GM12878 (cell line): ENCODE results near the gene PLPP3. TPM values are rescaled to one million over a fixed set of nuclear protein-coding genes. Genes with fewer than 3 reads are reported as not detected.

Experiments
- ATAC-seq: fragments of 200-7000 bp; cut with Tn5 transposase; 3 replicates; pipeline ENCODE4 v1.9.1; 2020; ENCODE audit warnings: mild to moderate bottlenecking, moderate library complexity
- BruUV-seq: library from RNA; stranded (reverse); fragments of 400-500 nt; replicated peaks from 2 replicates; lab custom pipeline; 2021; lab: Mats Ljungman, UMichigan
- CTCF ChIA-PET: fragments of 300-600 bp; sonication (Branson Sonifier 250); formaldehyde crosslinking; extraction: SDS; loops from one replicate; lab custom pipeline; 2021; ENCODE audit warnings: inconsistent platforms; lab: Yijun Ruan, JAX
- POLR2A ChIA-PET: fragments of 350-600 bp; formaldehyde crosslinking; extraction: SDS; loops from one replicate; lab custom pipeline; 2021; ENCODE audit warnings: inconsistent platforms; lab: Charles Lee
- RAD21 ChIA-PET: fragments of 300-600 bp; sonication (Branson Sonifier 250); formaldehyde crosslinking; loops from one replicate; lab custom pipeline; 2023; ENCODE audit warnings: antibody characterized with exemption; ENCODE audit not compliant: unreplicated experiment; lab: Charles Lee
- SMC1A ChIA-PET: fragments of 300-600 bp; sonication (Branson Sonifier 250); formaldehyde crosslinking; loops from one replicate; lab custom pipeline; 2023; ENCODE audit not compliant: unreplicated experiment, uncharacterized antibody; lab: Charles Lee
- DNase-seq: peaks from one replicate; pipeline ENCODE4 v3.0.0-alpha.2; 2011; ENCODE audit warnings: low read depth, low spot score
- FAIRE-seq: peaks from 3 replicates; lab custom pipeline; 2011; peaks lifted over from hg19 to GRCh38; lab: Jason Lieb, UNC
- H2AFZ ChIP-seq: 2 replicates; pipeline ENCODE4 v1.6.0; 2011; ENCODE audit warnings: low read depth, low read length, control low read depth; ENCODE audit not compliant: control insufficient read depth
- H3K27ac ChIP-seq: 2 replicates; pipeline ENCODE4 v1.5.1; 2011; ENCODE audit warnings: control low read depth; ENCODE audit not compliant: control insufficient read depth, insufficient read depth
- H3K27me3 ChIP-seq, 2 experiments: replicated peaks in 1 of 2; 2 replicates each; pipeline versions ENCODE4 v1.6.0 to v1.6.1; 2011; ENCODE audit warnings: low read length in 1 of 2; ENCODE audit not compliant: control insufficient read depth in 2 of 2, insufficient read depth in 2 of 2
- H3K36me3 ChIP-seq, 2 experiments: 2 replicates each; pipeline ENCODE4 v1.5.1; 2011; ENCODE audit warnings: low read length in 1 of 2; ENCODE audit not compliant: control insufficient read depth in 2 of 2, insufficient read depth in 2 of 2
- H3K4me1 ChIP-seq: 2 replicates; pipeline ENCODE4 v1.6.1; 2011; ENCODE audit warnings: mild to moderate bottlenecking, low read length, moderate library complexity, mixed read lengths; ENCODE audit not compliant: control insufficient read depth, insufficient read depth
- H3K4me2 ChIP-seq: 2 replicates; pipeline ENCODE4 v1.6.0; 2011; ENCODE audit warnings: control low read depth; ENCODE audit not compliant: control insufficient read depth, insufficient read depth
- H3K4me3 ChIP-seq: fragments of 200-600 bp; sonication (generic); 2 replicates; pipeline ENCODE4 v1.5.1; 2016
- H3K79me2 ChIP-seq: 2 replicates; pipeline ENCODE4 v1.6.0; 2011; ENCODE audit warnings: low read length; ENCODE audit not compliant: control insufficient read depth, insufficient read depth
- H3K9ac ChIP-seq: 2 replicates; pipeline ENCODE4 v1.8.0; 2011; ENCODE audit warnings: low read length, control low read depth, mixed read lengths; ENCODE audit not compliant: control insufficient read depth, insufficient read depth
- H3K9me3 ChIP-seq: replicated peaks from 3 replicates; pipeline ENCODE4 v1.5.1; 2011; ENCODE audit warnings: mild to moderate bottlenecking, low read length; ENCODE audit not compliant: control insufficient read depth, insufficient read depth
- H4K20me1 ChIP-seq: 2 replicates; pipeline ENCODE4 v1.6.0; 2011; ENCODE audit not compliant: control insufficient read depth, insufficient read depth
- BCL11A ChIP-seq: IDR thresholded peaks from 2 replicates; pipeline ENCODE4 v1.6.1; 2011; ENCODE audit warnings: low read depth, low read length
- CHD4 ChIP-seq: fragments of 200-600 bp; sonication (generic); IDR thresholded peaks from 2 replicates; pipeline ENCODE4 v1.6.1; 2016; ENCODE audit warnings: mild to moderate bottlenecking
- EED ChIP-seq: sonication (generic); IDR thresholded peaks from 2 replicates; pipeline ENCODE4 v1.6.1; 2016; ENCODE audit warnings: antibody characterized with exemption, low read depth
- EP300 ChIP-seq, 2 experiments: fragments of 150-350 bp in 1 of 2; IDR thresholded peaks; 2 replicates each; pipeline ENCODE4 v1.6.1; 2011 to 2012; ENCODE audit warnings: low read depth in 2 of 2, low read length in 2 of 2, borderline replicate concordance in 1 of 2, improper control_type of control experiment in 1 of 2, inconsistent platforms in 1 of 2; ENCODE audit not compliant: control insufficient read depth in 1 of 2
- FOXK2 ChIP-seq: fragments of 450-650 bp; IDR thresholded peaks from 2 replicates; pipeline ENCODE4 v1.6.1; 2017; ENCODE audit warnings: mild to moderate bottlenecking, moderate library complexity
- GABPA ChIP-seq: IDR thresholded peaks from 2 replicates; pipeline ENCODE4 v1.6.1; 2014; ENCODE audit warnings: antibody characterized with exemption, low read depth, mild to moderate bottlenecking, inconsistent platforms
- KAT2A ChIP-seq: conservative IDR thresholded peaks from 2 replicates; pipeline ENCODE4 v1.6.1; 2011; ENCODE audit warnings: low read depth, low read length; ENCODE audit not compliant: control insufficient read depth
- POU2F2 ChIP-seq: IDR thresholded peaks from 3 replicates; pipeline ENCODE4 v1.6.1; 2011; ENCODE audit warnings: low read depth, mild to moderate bottlenecking, low read length, borderline replicate concordance
- RAD51 ChIP-seq: fragments of 450-650 bp; IDR thresholded peaks from 2 replicates; pipeline ENCODE4 v1.6.1; 2016; ENCODE audit warnings: moderate library complexity, mild to moderate bottlenecking, inconsistent platforms
- RFX5 ChIP-seq: IDR thresholded peaks from 2 replicates; pipeline ENCODE4 v1.6.1; 2011; ENCODE audit warnings: low read depth, low read length, improper control_type of control experiment
- SREBF2 ChIP-seq: IDR thresholded peaks from 2 replicates; pipeline ENCODE4 v1.6.1; 2012; ENCODE audit warnings: mild to moderate bottlenecking, low read length
- TARDBP ChIP-seq: IDR thresholded peaks from 2 replicates; pipeline ENCODE4 v1.6.1; 2016; ENCODE audit warnings: borderline replicate concordance
- WGBS: methylation state at CpG from one replicate; pipeline ENCODE4 v1.1.6; 2016; ENCODE audit warnings: low lambda C conversion rate; ENCODE audit not compliant: insufficient replicate concordance, insufficient coverage; ENCODE audit errors: missing lambda C conversion rate; 5-methylcytosine and 5-hydroxymethylcytosine counted together
- in situ Hi-C: fragments of 300-500 bp; cut with MboI; formaldehyde crosslinking; loops from 9 replicates; pipeline ENCODE4 v1.14.3; 2018; ENCODE audit warnings: mixed read lengths
- intact Hi-C: fragments of 100-400 bp; cut with micrococcal nuclease; formaldehyde crosslinking; loops from one replicate; pipeline ENCODE4 v1.14.2; 2022; ENCODE audit not compliant: unreplicated experiment
- polyA plus RNA-seq, 11 experiments: library from polyadenylated mRNA; depleted of rRNA in 4 of 11; unstranded in 6 of 11; stranded (reverse) in 5 of 11; fragments of >200 nt; fragmentation: Nextera tagmentation in 4 of 11; fragmentation: Illumina TruSeq in 1 of 11; extraction: Ambion mirVana in 4 of 11; extraction: Trizol in 1 of 11; gene quantifications; 1 replicate in 1 of 11; 2 replicates in 10 of 11; pipeline versions ENCODE4 v1.2.1 to v1.2.3, GENCODE V29; 2011 to 2016; ENCODE audit warnings: inconsistent platforms in 2 of 11, missing spikeins in 2 of 11, low read depth in 1 of 11
- total RNA-seq, 4 experiments: library from RNA; depleted of rRNA in 3 of 4; stranded (reverse); fragments of >200 nt in 3 of 4; fragmentation: Illumina TruSeq in 1 of 4; extraction: Trizol in 1 of 4; gene quantifications; 2 replicates each; pipeline versions ENCODE4 v1.2.1 to v1.2.3, GENCODE V29; 2013 to 2021
- TF ChIP-seq, protein P1 (sequence below): IDR thresholded peaks from 2 replicates; pipeline ENCODE4 v1.6.1; 2011; ENCODE audit warnings: low read depth, mild to moderate bottlenecking, low read length, moderate library complexity, borderline replicate concordance; ENCODE audit errors: extremely low read depth
- TF ChIP-seq, protein P2 (sequence below): fragments of 450-650 bp; IDR thresholded peaks from 2 replicates; pipeline ENCODE4 v1.6.1; 2017; ENCODE audit warnings: low read depth, mild to moderate bottlenecking, moderate library complexity
- TF ChIP-seq, protein P3 (sequence below): fragments of 450-650 bp; IDR thresholded peaks from 2 replicates; pipeline ENCODE4 v1.6.1; 2016; ENCODE audit warnings: mild to moderate bottlenecking, moderate library complexity, borderline replicate concordance
- TF ChIP-seq, protein P4 (sequence below): fragments of 450-650 bp; IDR thresholded peaks from 2 replicates; pipeline ENCODE4 v1.6.1; 2016; ENCODE audit warnings: mild to moderate bottlenecking

The PLPP3 gene
- total and polyA plus RNA-seq, 10 of the 15 experiments (the other 5 are each of a cell fraction or from before 2014, with no cell fraction given), result 6.4 to 26.8 (median 9.5) TPM

DNA sequence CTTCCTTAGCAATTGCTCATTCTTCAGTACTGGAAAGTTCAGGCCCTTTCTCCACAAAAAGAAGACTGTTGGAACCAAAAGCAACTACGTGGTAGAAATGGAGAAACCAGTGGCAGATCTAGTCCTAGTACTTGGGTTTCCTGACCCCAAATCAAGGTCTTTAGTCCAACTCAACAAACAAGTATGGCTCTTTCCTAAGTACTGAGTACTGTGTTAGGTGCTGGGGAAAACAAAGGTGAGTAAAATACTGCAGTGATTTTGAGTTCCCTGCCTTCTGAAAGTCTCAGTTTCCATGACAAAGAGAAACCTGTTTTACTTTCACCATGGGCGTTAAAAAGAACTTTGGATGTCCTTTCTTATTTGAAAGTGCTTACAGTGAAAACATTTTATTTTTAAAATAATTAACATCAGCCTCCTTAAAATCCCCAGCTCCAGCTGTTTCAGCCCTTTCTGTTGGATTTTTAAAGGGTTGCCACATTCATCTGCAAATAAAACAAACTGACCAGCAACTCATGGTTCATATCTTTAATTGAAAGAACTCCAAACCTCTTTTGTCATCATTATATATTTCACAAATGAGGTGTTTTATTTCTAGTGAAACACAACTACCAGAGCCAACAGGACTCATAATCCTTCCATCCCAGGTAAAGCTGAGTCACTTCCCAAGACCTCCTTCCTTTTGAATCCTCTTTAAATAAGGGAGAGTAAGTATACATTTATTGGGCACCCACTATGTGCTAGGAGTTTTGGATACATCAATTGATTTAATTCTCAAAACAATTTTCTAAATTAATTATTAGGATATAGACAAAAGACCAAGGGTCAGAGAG, 35.4 kb downstream of the PLPP3 start:
- no peak overlapping the region for H3K9ac ChIP-seq
- 17% methylated on average over 2 of the region's 2 CpGs for WGBS
- ChIA-PET SMC1A (interaction anchor here (0.9 to 25.4 kb wide), 7 partner anchors 8 to 33 kb away, joined by 3 to 342 read pairs (median 4); no protein-coding TSS in a partner anchor), RAD21 (interaction anchor here (1.0 to 12.7 kb wide), 5 partner anchors 11 to 32 kb away, joined by 3 to 87 read pairs (median 5); no protein-coding TSS in a partner anchor), POLR2A (interaction anchor here (1.4 to 1.9 kb wide), 3 partner anchors 12 to 21 kb away, joined by 4 to 5 read pairs (median 5); no protein-coding TSS in a partner anchor), CTCF (interaction anchor here (1.4 to 2.4 kb wide), 3 partner anchors 9 to 33 kb away, joined by 4 to 8 read pairs (median 6); no protein-coding TSS in a partner anchor)
- FAIRE-seq, result no peak
- 0 out of 2 replicates have a peak, but pooled peaks cover 4% of the 10 kb centered on the region for H3K4me1 ChIP-seq
- no peaks in the 10 kb centered on the region for H3K36me3 ChIP-seq
- no peak for DNase-seq
- no TSS peak for BruUV-seq
- H4K20me1 ChIP-seq, result no peaks in the 10 kb centered on the region
- in situ Hi-C loops, result no loop called here
- intact Hi-C loops, result no loop called here
- no peak overlapping the region for H3K4me2 ChIP-seq
- no peak overlapping the region for H3K4me3 ChIP-seq
- H3K27ac ChIP-seq, result no peak overlapping the region
- no peaks in the 10 kb centered on the region for H3K9me3 ChIP-seq
- no peaks in the 10 kb centered on the region; a peak in 1 of 4 replicates for H3K27me3 ChIP-seq
- peak; percentile 75 for ATAC-seq
- H2AFZ ChIP-seq, result no peak overlapping the region
- H3K79me2 ChIP-seq, result no peaks in the 10 kb centered on the region
- TF ChIP-seq EP300 (IDR thresholded peaks at IDR 0.05; ENCODE audit: borderline replicate concordance in 1 of 2, control insufficient read depth in 1 of 2, low read depth in 2 of 2, low read length in 2 of 2), result no peak
- TF ChIP-seq GABPA, result no peak
- TF ChIP-seq, protein P1, sequence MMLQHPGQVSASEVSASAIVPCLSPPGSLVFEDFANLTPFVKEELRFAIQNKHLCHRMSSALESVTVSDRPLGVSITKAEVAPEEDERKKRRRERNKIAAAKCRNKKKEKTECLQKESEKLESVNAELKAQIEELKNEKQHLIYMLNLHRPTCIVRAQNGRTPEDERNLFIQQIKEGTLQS, result no peak
- TF ChIP-seq SREBF2, result no peak
- no peak for TF ChIP-seq CHD4
- TF ChIP-seq POU2F2, result no peak
- TF ChIP-seq RFX5, result no peak
- TF ChIP-seq FOXK2, result no peak
- TF ChIP-seq, protein P2, sequence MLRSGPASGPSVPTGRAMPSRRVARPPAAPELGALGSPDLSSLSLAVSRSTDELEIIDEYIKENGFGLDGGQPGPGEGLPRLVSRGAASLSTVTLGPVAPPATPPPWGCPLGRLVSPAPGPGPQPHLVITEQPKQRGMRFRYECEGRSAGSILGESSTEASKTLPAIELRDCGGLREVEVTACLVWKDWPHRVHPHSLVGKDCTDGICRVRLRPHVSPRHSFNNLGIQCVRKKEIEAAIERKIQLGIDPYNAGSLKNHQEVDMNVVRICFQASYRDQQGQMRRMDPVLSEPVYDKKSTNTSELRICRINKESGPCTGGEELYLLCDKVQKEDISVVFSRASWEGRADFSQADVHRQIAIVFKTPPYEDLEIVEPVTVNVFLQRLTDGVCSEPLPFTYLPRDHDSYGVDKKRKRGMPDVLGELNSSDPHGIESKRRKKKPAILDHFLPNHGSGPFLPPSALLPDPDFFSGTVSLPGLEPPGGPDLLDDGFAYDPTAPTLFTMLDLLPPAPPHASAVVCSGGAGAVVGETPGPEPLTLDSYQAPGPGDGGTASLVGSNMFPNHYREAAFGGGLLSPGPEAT, result no peak
- TF ChIP-seq, protein P3, sequence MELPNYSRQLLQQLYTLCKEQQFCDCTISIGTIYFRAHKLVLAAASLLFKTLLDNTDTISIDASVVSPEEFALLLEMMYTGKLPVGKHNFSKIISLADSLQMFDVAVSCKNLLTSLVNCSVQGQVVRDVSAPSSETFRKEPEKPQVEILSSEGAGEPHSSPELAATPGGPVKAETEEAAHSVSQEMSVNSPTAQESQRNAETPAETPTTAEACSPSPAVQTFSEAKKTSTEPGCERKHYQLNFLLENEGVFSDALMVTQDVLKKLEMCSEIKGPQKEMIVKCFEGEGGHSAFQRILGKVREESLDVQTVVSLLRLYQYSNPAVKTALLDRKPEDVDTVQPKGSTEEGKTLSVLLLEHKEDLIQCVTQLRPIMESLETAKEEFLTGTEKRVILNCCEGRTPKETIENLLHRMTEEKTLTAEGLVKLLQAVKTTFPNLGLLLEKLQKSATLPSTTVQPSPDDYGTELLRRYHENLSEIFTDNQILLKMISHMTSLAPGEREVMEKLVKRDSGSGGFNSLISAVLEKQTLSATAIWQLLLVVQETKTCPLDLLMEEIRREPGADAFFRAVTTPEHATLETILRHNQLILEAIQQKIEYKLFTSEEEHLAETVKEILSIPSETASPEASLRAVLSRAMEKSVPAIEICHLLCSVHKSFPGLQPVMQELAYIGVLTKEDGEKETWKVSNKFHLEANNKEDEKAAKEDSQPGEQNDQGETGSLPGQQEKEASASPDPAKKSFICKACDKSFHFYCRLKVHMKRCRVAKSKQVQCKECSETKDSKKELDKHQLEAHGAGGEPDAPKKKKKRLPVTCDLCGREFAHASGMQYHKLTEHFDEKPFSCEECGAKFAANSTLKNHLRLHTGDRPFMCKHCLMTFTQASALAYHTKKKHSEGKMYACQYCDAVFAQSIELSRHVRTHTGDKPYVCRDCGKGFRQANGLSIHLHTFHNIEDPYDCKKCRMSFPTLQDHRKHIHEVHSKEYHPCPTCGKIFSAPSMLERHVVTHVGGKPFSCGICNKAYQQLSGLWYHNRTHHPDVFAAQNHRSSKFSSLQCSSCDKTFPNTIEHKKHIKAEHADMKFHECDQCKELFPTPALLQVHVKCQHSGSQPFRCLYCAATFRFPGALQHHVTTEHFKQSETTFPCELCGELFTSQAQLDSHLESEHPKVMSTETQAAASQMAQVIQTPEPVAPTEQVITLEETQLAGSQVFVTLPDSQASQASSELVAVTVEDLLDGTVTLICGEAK, result no peak
- TF ChIP-seq BCL11A, result no peak
- TF ChIP-seq, protein P4, sequence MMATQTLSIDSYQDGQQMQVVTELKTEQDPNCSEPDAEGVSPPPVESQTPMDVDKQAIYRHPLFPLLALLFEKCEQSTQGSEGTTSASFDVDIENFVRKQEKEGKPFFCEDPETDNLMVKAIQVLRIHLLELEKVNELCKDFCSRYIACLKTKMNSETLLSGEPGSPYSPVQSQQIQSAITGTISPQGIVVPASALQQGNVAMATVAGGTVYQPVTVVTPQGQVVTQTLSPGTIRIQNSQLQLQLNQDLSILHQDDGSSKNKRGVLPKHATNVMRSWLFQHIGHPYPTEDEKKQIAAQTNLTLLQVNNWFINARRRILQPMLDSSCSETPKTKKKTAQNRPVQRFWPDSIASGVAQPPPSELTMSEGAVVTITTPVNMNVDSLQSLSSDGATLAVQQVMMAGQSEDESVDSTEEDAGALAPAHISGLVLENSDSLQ, result no peak
- TF ChIP-seq KAT2A, result no peak
- no peak for TF ChIP-seq RAD51
- no peak for TF ChIP-seq EED
- TF ChIP-seq TARDBP, result no peak
